Stimulated activated CD8-positive, alpha-beta memory T cell treated with anti-CD3 and anti-CD28 coated beads, Interleukin-4, amount 100 ng/mL, for 24 hours (primary cell): ENCODE data around the gene USP24.

Source experiments
- DNase-seq: peaks from one replicate; pipeline ENCODE4 v3.0.0-alpha.2; 2020; ENCODE audit warnings: low read depth

USP24 gene

GRCh38 chr1:55055084-55055882 is 159.9 kb downstream of the USP24 start:
- no peak for DNase-seq

GRCh38 chr1:55054396-55054795 is 160.8 kb downstream of the USP24 start:
- no peak for DNase-seq

GRCh38 chr1:55053265-55053954 is 161.8 kb downstream of the USP24 start:
- DNase-seq = no peak

- DNase-seq = no peak
Measured at GRCh38 chr1:55052221-55053142, 162.7 kb downstream of the USP24 start.

- no peak for DNase-seq
Measured at GRCh38 chr1:55051621-55052020, 163.5 kb downstream of the USP24 start.

GRCh38 chr1:55051169-55051568 is 164.0 kb downstream of the USP24 start:
- DNase-seq = no peak

GRCh38 chr1:55050283-55050682 is 164.9 kb downstream of the USP24 start:
- no peak for DNase-seq

- DNase-seq = no peak
Measured at GRCh38 chr1:55049914-55050278, 165.3 kb downstream of the USP24 start.

- DNase-seq = no peak
Measured at GRCh38 chr1:55049271-55049913, 165.8 kb downstream of the USP24 start.

GRCh38 chr1:55048453-55049270 is 166.5 kb downstream of the USP24 start:
- no peak for DNase-seq

GRCh38 chr1:55047611-55048010 is 167.6 kb downstream of the USP24 start:
- no peak for DNase-seq

- DNase-seq = no peak
Measured at GRCh38 chr1:55046871-55047270, 168.3 kb downstream of the USP24 start.

GRCh38 chr1:55045430-55045829 is 169.7 kb downstream of the USP24 start:
- DNase-seq = no peak

GRCh38 chr1:55044617-55045397 is 170.4 kb downstream of the USP24 start:
- no peak for DNase-seq

GRCh38 chr1:55043726-55044125 is 171.4 kb downstream of the USP24 start:
- no peak for DNase-seq

GRCh38 chr1:55043011-55043410 is 172.2 kb downstream of the USP24 start:
- no peak for DNase-seq

GRCh38 chr1:55041613-55042012 is 173.6 kb downstream of the USP24 start:
- DNase-seq = no peak

GRCh38 chr1:55040933-55041494 is 174.2 kb downstream of the USP24 start:
- no peak for DNase-seq

- no peak for DNase-seq
Measured at GRCh38 chr1:55040083-55040932, 174.9 kb downstream of the USP24 start.
